Measurements from ENCODE around the gene AKAP6. TPM values are rescaled to one million over a fixed set of nuclear protein-coding genes. Genes with fewer than 3 reads are reported as not detected.

AKAP6 gene
- total and polyA plus RNA-seq, 2 experiments from 2014 or later: 0.38 to 0.42 TPM

GRCh38 chr14:32817780-32818179, 488.7 kb downstream of the AKAP6 start (continued):
- TF ChIP-seq EZH2phosphoT487 (IDR thresholded peaks at IDR 0.05; ENCODE audit: unreplicated experiment) (no peak), ZNF331 (CRISPR knock-in tag; IDR thresholded peaks at IDR 0.05; ENCODE audit: low read depth) (no peak), EZH2 (IDR thresholded peaks at IDR 0.05; ENCODE audit: low read depth, unreplicated experiment) (no peak), JUNB (IDR thresholded peaks at IDR 0.05; ENCODE audit: unreplicated experiment) (no peak), ETS1 (IDR thresholded peaks at IDR 0.05) (no peak), NANOG (IDR thresholded peaks at IDR 0.05; ENCODE audit: borderline replicate concordance) (no peak), POLR2AphosphoS5 (IDR thresholded peaks at IDR 0.05; ENCODE audit: low read depth) (no peak), CTCF (conservative IDR thresholded peaks at IDR 0.05; ENCODE audit: low read depth in 2 of 2) (no peak)

GRCh38 chr14:32818581-32818980, 489.5 kb downstream of the AKAP6 start:
- H3K4me1 Mint-ChIP-seq: peaks cover 14% of the 10 kb centered on the region
- no peaks in the 10 kb centered on the region for H3K36me3 ChIP-seq (ENCODE audit: insufficient read depth)
- no peaks in the 10 kb centered on the region for H4K20me1 ChIP-seq (replicated peaks; ENCODE audit: insufficient read depth)
- no peaks in the 10 kb centered on the region for H3F3A ChIP-seq (replicated peaks; ENCODE audit: low read depth)
- peaks cover 10% of the 10 kb centered on the region for H3K4me1 ChIP-seq (ENCODE audit: insufficient read depth)
- no peak overlapping the region for H3K4me3 ChIP-seq
- ATAC-seq: no peak
- no peak overlapping the region for H3K4me3 Mint-ChIP-seq
- H3K27ac Mint-ChIP-seq: no peak overlapping the region
- H3K79me2 ChIP-seq (replicated peaks; ENCODE audit: insufficient read depth): no peaks in the 10 kb centered on the region
- no peak overlapping the region for H3K27ac ChIP-seq (ENCODE audit: low read depth)
- H3K9me2 ChIP-seq (ENCODE audit: insufficient read depth): peaks cover 7% of the 10 kb centered on the region; the same call in 1 of the 2 replicates
- H3K27me3 ChIP-seq (ENCODE audit: insufficient read depth): no peaks in the 10 kb centered on the region
- H3K4me2 ChIP-seq: no peak overlapping the region
- H2AFZ ChIP-seq: no peak overlapping the region
- H3K27me3 Mint-ChIP-seq (ENCODE audit: insufficient read depth, low read depth, poor library complexity): peaks cover 2% of the 10 kb centered on the region
- DNase-seq (ENCODE audit: low spot score): no peak
- no peaks in the 10 kb centered on the region for H3K9me3 Mint-ChIP-seq
- no peaks in the 10 kb centered on the region for H3K36me3 Mint-ChIP-seq (ENCODE audit: low read depth)
- TF ChIP-seq POLR2AphosphoS5 (IDR thresholded peaks at IDR 0.05; ENCODE audit: low read depth) (no peak), STAT1 (IDR thresholded peaks at IDR 0.05; ENCODE audit: unreplicated experiment) (no peak), ZNF114 (CRISPR knock-in tag; IDR thresholded peaks at IDR 0.05) (no peak), JUNB (IDR thresholded peaks at IDR 0.05; ENCODE audit: unreplicated experiment) (no peak), EZH2phosphoT487 (IDR thresholded peaks at IDR 0.05; ENCODE audit: unreplicated experiment) (no peak), ZNF331 (CRISPR knock-in tag; IDR thresholded peaks at IDR 0.05; ENCODE audit: low read depth) (no peak), CTCF (conservative IDR thresholded peaks at IDR 0.05; ENCODE audit: low read depth in 2 of 2) (no peak), CREB1 (CRISPR knock-in tag; IDR thresholded peaks at IDR 0.05; ENCODE audit: low read depth) (no peak), NANOG (IDR thresholded peaks at IDR 0.05; ENCODE audit: borderline replicate concordance) (no peak), REST (IDR thresholded peaks at IDR 0.05; ENCODE audit: unreplicated experiment) (no peak)

All from GM23338 (cell line).